ENCODE data around the gene ABCB6.

ABCB6 gene

DNA sequence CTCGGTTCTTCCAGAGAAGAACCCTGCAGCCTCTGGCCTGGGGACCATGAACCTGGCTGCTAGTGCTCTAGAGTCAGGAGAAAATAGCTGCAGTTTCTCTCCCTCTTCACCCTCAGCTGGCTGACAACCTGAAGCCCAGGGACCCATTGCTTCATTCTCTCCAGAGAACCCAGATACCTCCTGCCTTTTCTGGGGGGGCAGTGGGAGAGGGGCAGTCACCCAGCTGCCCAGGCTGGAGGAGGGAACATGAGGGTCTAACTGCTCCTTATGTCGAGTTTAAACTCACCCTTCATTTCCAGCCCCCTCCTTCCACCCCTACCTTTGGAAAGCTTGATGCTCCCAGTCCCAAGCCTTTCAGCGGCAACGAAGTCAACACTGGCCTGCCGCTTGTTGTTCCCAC, 19.8 kb downstream of the ABCB6 start:
- ChIA-PET POLR2A (interaction anchor here (1.3 kb wide), 1 partner anchor 95 kb away, joined by 4 read pairs; no protein-coding TSS in a partner anchor), CTCF (no interaction called here)
- no peak for TF ChIP-seq LEF1 (IDR thresholded peaks at IDR 0.05; ENCODE audit: borderline replicate concordance)
- no peak for DNase-seq (ENCODE audit: extremely low spot score)

- ChIA-PET CTCF (no interaction called here), POLR2A (no interaction called here)
- no peak for TF ChIP-seq ELF4 (IDR thresholded peaks at IDR 0.05)
- no peak for TF ChIP-seq L3MBTL2 (conservative IDR thresholded peaks at IDR 0.05)
- no peak for TF ChIP-seq TARDBP (IDR thresholded peaks at IDR 0.05)
- no peak for TF ChIP-seq FOXM1 (IDR thresholded peaks at IDR 0.05; ENCODE audit: borderline replicate concordance)
- TF ChIP-seq NFRKB (IDR thresholded peaks at IDR 0.05) = no peak
- no peak for TF ChIP-seq LEF1 (IDR thresholded peaks at IDR 0.05; ENCODE audit: borderline replicate concordance)
- no peak for TF ChIP-seq CTBP1 (IDR thresholded peaks at IDR 0.05; ENCODE audit: borderline replicate concordance)
- no peak for TF ChIP-seq HDGF (IDR thresholded peaks at IDR 0.05; ENCODE audit: borderline replicate concordance)
- TF ChIP-seq ARNT (IDR thresholded peaks at IDR 0.05) = no peak
- no peak for TF ChIP-seq ZNF384 (IDR thresholded peaks at IDR 0.05)
- no peak for TF ChIP-seq SUZ12 (IDR thresholded peaks at IDR 0.05)
- no peak for TF ChIP-seq BHLHE40 (IDR thresholded peaks at IDR 0.05; ENCODE audit: borderline replicate concordance)
- TF ChIP-seq SP1 (IDR thresholded peaks at IDR 0.05) = no peak
- TF ChIP-seq FOXA1 (IDR thresholded peaks at IDR 0.05) = no peak
- no peak for DNase-seq (ENCODE audit: extremely low spot score)
These were observed 21.4 kb downstream of the ABCB6 start for GRCh38 chr2:219197388-219197787.

DNA sequence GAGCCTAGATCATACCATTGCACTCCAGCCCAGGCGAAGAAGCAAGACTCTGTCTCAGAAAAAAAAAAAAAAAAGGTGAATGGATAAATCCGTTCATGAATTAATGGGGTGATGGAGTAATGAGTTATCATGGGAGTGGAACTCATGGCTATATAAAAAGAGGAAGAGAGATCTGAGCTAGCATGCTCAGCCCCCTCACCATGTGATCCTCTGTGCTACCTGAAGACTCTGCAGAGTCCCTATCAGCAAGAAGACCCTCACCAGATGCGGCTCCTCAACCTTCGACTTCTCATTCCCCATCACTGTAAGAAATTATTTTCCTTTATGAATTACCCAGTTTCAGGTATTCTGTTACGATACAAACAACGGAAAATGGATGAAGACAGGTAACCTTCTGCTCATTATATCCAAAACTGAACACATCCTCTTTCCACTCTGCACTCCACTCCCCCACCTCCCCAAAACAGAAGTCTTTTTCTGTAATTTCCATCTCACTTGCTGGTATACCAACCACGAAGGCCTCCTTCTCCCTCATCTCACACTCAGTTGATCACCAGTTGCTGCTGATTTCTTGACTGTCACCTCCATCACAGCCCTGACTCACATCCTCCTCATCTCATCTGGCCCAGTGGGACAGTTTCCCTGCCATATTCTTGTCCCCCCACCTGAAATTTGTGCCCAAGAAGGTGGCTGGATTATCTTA, 31.9 kb downstream of the ABCB6 start:
- CTCF ChIA-PET = no interaction called here
- no peak for DNase-seq (ENCODE audit: extremely low spot score)
- POLR2A ChIA-PET = no interaction called here
- TF ChIP-seq ZNF384 (IDR thresholded peaks at IDR 0.05) (no peak), SP1 (IDR thresholded peaks at IDR 0.05) (no peak), PKNOX1 (IDR thresholded peaks at IDR 0.05) (no peak), FOXA1 (IDR thresholded peaks at IDR 0.05) (no peak), HDGF (IDR thresholded peaks at IDR 0.05; ENCODE audit: borderline replicate concordance) (no peak), LEF1 (IDR thresholded peaks at IDR 0.05; ENCODE audit: borderline replicate concordance) (no peak), NFRKB (IDR thresholded peaks at IDR 0.05) (no peak), L3MBTL2 (conservative IDR thresholded peaks at IDR 0.05) (no peak), CTBP1 (IDR thresholded peaks at IDR 0.05; ENCODE audit: borderline replicate concordance) (no peak), ELF4 (IDR thresholded peaks at IDR 0.05) (no peak), ARNT (IDR thresholded peaks at IDR 0.05) (no peak), BHLHE40 (IDR thresholded peaks at IDR 0.05; ENCODE audit: borderline replicate concordance) (no peak), SUZ12 (IDR thresholded peaks at IDR 0.05) (no peak), FOXM1 (IDR thresholded peaks at IDR 0.05; ENCODE audit: borderline replicate concordance) (no peak), TARDBP (IDR thresholded peaks at IDR 0.05) (no peak), FOXK2 (IDR thresholded peaks at IDR 0.05) (no peak)

DNA sequence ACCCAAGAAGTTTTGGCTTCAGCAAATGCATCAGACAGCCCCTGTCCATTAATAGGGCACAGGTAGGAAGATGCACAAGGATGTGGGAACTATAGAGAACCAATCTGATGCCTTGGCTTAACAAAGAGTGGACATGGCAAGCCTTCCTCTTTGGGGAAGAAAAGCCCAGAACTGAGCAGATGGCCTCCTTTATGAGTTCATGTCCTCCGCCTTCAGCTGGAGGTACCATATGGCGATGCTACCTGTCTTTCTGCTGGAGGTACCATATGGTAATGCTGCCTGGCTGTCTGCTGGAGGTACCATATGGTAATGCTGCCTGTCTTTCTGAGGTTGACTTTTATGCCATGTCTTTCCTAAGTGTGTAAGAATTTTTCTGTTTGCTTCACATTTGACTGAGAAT, 34.6 kb downstream of the ABCB6 start:
- ChIA-PET POLR2A (no interaction called here), CTCF (no interaction called here)
- TF ChIP-seq SUZ12 (IDR thresholded peaks at IDR 0.05) (no peak), PKNOX1 (IDR thresholded peaks at IDR 0.05) (no peak), FOXM1 (IDR thresholded peaks at IDR 0.05; ENCODE audit: borderline replicate concordance) (no peak), TARDBP (IDR thresholded peaks at IDR 0.05) (no peak), ZNF384 (IDR thresholded peaks at IDR 0.05) (no peak), NFRKB (IDR thresholded peaks at IDR 0.05) (no peak), BHLHE40 (IDR thresholded peaks at IDR 0.05; ENCODE audit: borderline replicate concordance) (no peak), CTBP1 (IDR thresholded peaks at IDR 0.05; ENCODE audit: borderline replicate concordance) (no peak), L3MBTL2 (conservative IDR thresholded peaks at IDR 0.05) (no peak), SP1 (IDR thresholded peaks at IDR 0.05) (no peak), HDGF (IDR thresholded peaks at IDR 0.05; ENCODE audit: borderline replicate concordance) (no peak), FOXA1 (IDR thresholded peaks at IDR 0.05) (no peak), ELF4 (IDR thresholded peaks at IDR 0.05) (no peak)
- DNase-seq (ENCODE audit: extremely low spot score) = no peak

GRCh38 chr2:219183151-219183772, 35.5 kb downstream of the ABCB6 start:
- TF ChIP-seq SP1 (IDR thresholded peaks at IDR 0.05) (no peak), NFRKB (IDR thresholded peaks at IDR 0.05) (no peak), ARNT (IDR thresholded peaks at IDR 0.05) (no peak), ELF4 (IDR thresholded peaks at IDR 0.05) (no peak), TARDBP (IDR thresholded peaks at IDR 0.05) (no peak), BHLHE40 (IDR thresholded peaks at IDR 0.05; ENCODE audit: borderline replicate concordance) (no peak), PKNOX1 (IDR thresholded peaks at IDR 0.05) (no peak), L3MBTL2 (conservative IDR thresholded peaks at IDR 0.05) (no peak), LEF1 (IDR thresholded peaks at IDR 0.05; ENCODE audit: borderline replicate concordance) (no peak), CTBP1 (IDR thresholded peaks at IDR 0.05; ENCODE audit: borderline replicate concordance) (no peak), FOXM1 (IDR thresholded peaks at IDR 0.05; ENCODE audit: borderline replicate concordance) (no peak), FOXK2 (IDR thresholded peaks at IDR 0.05) (no peak)
- DNase-seq (ENCODE audit: extremely low spot score) = no peak
- CTCF ChIA-PET = no interaction called here
- POLR2A ChIA-PET = no interaction called here

All from HEK293T (cell line).